NCI-H1105 (cell line): Measurements from ENCODE around the gene SFPQ.
"Not testable (repeated sequence)": the region's sequence is repeated elsewhere in the genome, so short reads cannot be mapped to it uniquely, and the experiment has no call there.

Experiments
- DNase-seq: peaks from one replicate; lab custom pipeline; 2025; lab: John Stamatoyannopoulos, UW

Gene SFPQ

GRCh38 chr1:35143737-35144508 is 49.0 kb downstream of the SFPQ start:
- DNase-seq: no peak

- DNase-seq: not testable (repeated sequence)
These were observed 50.2 kb downstream of the SFPQ start for GRCh38 chr1:35142728-35143127.

- DNase-seq: not testable (repeated sequence)
These were observed 50.7 kb downstream of the SFPQ start for GRCh38 chr1:35142294-35142693.

GRCh38 chr1:35137590-35137989 is 55.4 kb downstream of the SFPQ start:
- DNase-seq: not testable (repeated sequence)

GRCh38 chr1:35136780-35137179 is 56.2 kb downstream of the SFPQ start:
- DNase-seq: no peak
